HCT116 (cell line): ENCODE results near the gene SIRPG. TPM values are rescaled to one million over a fixed set of nuclear protein-coding genes. Genes with fewer than 3 reads are reported as not detected.

Experiments
- ATAC-seq: fragments of 200-7000 bp; cut with Tn5 transposase; 2 replicates; pipeline ENCODE4 v1.9.1; 2020; ENCODE audit warnings: mild to moderate bottlenecking, moderate library complexity
- BruUV-seq: library from RNA; stranded (reverse); fragments of 400-500 nt; replicated peaks from 2 replicates; lab custom pipeline; 2021; lab: Mats Ljungman, UMichigan
- CTCF ChIA-PET: fragments of 300-600 bp; sonication (Branson Sonifier 250); formaldehyde crosslinking; loops from one replicate; lab custom pipeline; 2021; ENCODE audit warnings: antibody characterized with exemption; lab: Charles Lee
- POLR2A ChIA-PET: fragments of 300-600, 350-600 bp; sonication (Branson Sonifier 250); formaldehyde crosslinking; loops from one replicate; lab custom pipeline; 2021; ENCODE audit warnings: antibody characterized with exemption; lab: Charles Lee
- RAD21 ChIA-PET, 2 experiments: fragments of 300-600 bp; sonication (Branson Sonifier 250); formaldehyde crosslinking; loops; one replicate each; lab custom pipeline; 2023; ENCODE audit warnings: low total read pairs in 2 of 2; ENCODE audit not compliant: uncharacterized antibody in 2 of 2, unreplicated experiment in 2 of 2, low non-redundant PET in 1 of 2; lab: Charles Lee
- DNase-seq: peaks from one replicate; pipeline ENCODE4 v3.0.0-alpha.2; 2010; ENCODE audit warnings: low read depth, low spot score
- H2AFZ ChIP-seq: fragments of 200-600 bp; shearing (Covaris generic), sonication (generic); 2 replicates; pipeline ENCODE4 v1.6.1; 2017; ENCODE audit warnings: low read depth, mixed run types, mixed read lengths, antibody characterized with exemption, low read length; ENCODE audit not compliant: poor library complexity, severe bottlenecking
- H3K27ac ChIP-seq: 2 replicates; pipeline ENCODE4 v1.5.1; 2012; ENCODE audit warnings: low read depth, low read length
- H3K27me3 ChIP-seq: fragments of 200-600 bp; sonication (generic); 2 replicates; pipeline ENCODE4 v1.6.1; 2016; ENCODE audit warnings: mixed run types, low read length, mixed read lengths; ENCODE audit not compliant: insufficient read depth
- H3K36me3 ChIP-seq, 2 experiments: fragments of 200-500 bp in 1 of 2; fragments of 200-600 bp in 1 of 2; sonication (Bioruptor generic) in 1 of 2; sonication (generic) in 1 of 2; 2 replicates each; pipeline versions ENCODE4 v1.5.1 to v1.6.1; 2014 to 2016; ENCODE audit warnings: low read length in 2 of 2, inconsistent platforms in 1 of 2, mixed read lengths in 1 of 2, mixed run types in 1 of 2; ENCODE audit not compliant: insufficient read depth in 2 of 2, control insufficient read depth in 1 of 2
- H3K4me1 ChIP-seq, 2 experiments: fragments of 200-600 bp in 1 of 2; sonication (generic) in 1 of 2; 2 replicates each; pipeline versions ENCODE4 v1.5.1 to v1.6.1; 2012 to 2017; ENCODE audit warnings: low read length in 2 of 2, inconsistent platforms in 1 of 2, mild to moderate bottlenecking in 1 of 2, mixed read lengths in 1 of 2, mixed run types in 1 of 2, moderate library complexity in 1 of 2; ENCODE audit not compliant: insufficient read depth in 2 of 2, control insufficient read depth in 1 of 2
- H3K4me2 ChIP-seq: fragments of 200-600 bp; sonication (generic); 2 replicates; pipeline ENCODE4 v1.6.1; 2017; ENCODE audit warnings: mixed run types, low read length, mixed read lengths
- H3K4me3 ChIP-seq, 2 experiments: fragments of 200-600 bp in 1 of 2; sonication (generic) in 1 of 2; replicated peaks in 1 of 2; 2 replicates each; pipeline ENCODE4 v1.5.1; 2011 to 2016; ENCODE audit warnings: low read length in 2 of 2, control low read depth in 1 of 2, low read depth in 1 of 2, mild to moderate bottlenecking in 1 of 2, mixed read lengths in 1 of 2, mixed run types in 1 of 2
- H3K79me2 ChIP-seq: fragments of 200-600 bp; sonication (generic); 2 replicates; pipeline ENCODE4 v1.6.1; 2017; ENCODE audit warnings: mild to moderate bottlenecking, mixed run types, low read length, moderate library complexity, mixed read lengths; ENCODE audit not compliant: insufficient read depth
- H3K9ac ChIP-seq: fragments of 200-600 bp; sonication (generic); 2 replicates; pipeline ENCODE4 v1.6.1; 2016; ENCODE audit warnings: low read length, mixed read lengths
- H3K9me2 ChIP-seq: fragments of 200-600 bp; sonication (generic), shearing (Covaris generic); 2 replicates; pipeline ENCODE4 v1.6.1; 2017; ENCODE audit warnings: mixed run types, mild to moderate bottlenecking, moderate library complexity; ENCODE audit not compliant: insufficient read depth
- H3K9me3 ChIP-seq, 2 experiments: fragments of 200-500 bp in 1 of 2; fragments of 200-600 bp in 1 of 2; sonication (Bioruptor generic) in 1 of 2; sonication (generic) in 1 of 2; 2 replicates each; pipeline ENCODE4 v1.6.1; 2014 to 2017; ENCODE audit warnings: low read length in 2 of 2, mixed read lengths in 2 of 2, inconsistent platforms in 1 of 2, low read depth in 1 of 2, mild to moderate bottlenecking in 1 of 2, mixed run types in 1 of 2, moderate library complexity in 1 of 2; ENCODE audit not compliant: control insufficient read depth in 1 of 2, insufficient read depth in 1 of 2
- H4K20me1 ChIP-seq: fragments of 200-600 bp; sonication (generic), shearing (Covaris generic); 2 replicates; pipeline ENCODE4 v1.6.1; 2017; ENCODE audit warnings: mixed run types, mild to moderate bottlenecking, moderate library complexity; ENCODE audit not compliant: insufficient read depth
- CEBPB ChIP-seq: IDR thresholded peaks from 2 replicates; pipeline ENCODE4 v1.6.1; 2012; ENCODE audit warnings: low read depth
- EGR1 ChIP-seq: IDR thresholded peaks from 2 replicates; pipeline ENCODE4 v1.6.1; 2012; ENCODE audit warnings: low read depth
- EZH2phosphoT487 ChIP-seq: fragments of 200-600 bp; IDR thresholded peaks from 2 replicates; pipeline ENCODE4 v1.6.1; 2018; ENCODE audit warnings: antibody characterized with exemption, borderline replicate concordance
- POLR2A ChIP-seq: IDR thresholded peaks from 2 replicates; pipeline ENCODE4 v1.7.0; 2011; ENCODE audit warnings: borderline replicate concordance; ENCODE audit not compliant: insufficient read depth, insufficient read length; ENCODE audit errors: extremely low read depth
- POLR2AphosphoS5 ChIP-seq: IDR thresholded peaks from 2 replicates; pipeline ENCODE4 v1.6.1; 2011; ENCODE audit warnings: mild to moderate bottlenecking, low read depth, low read length, moderate library complexity
- SRF ChIP-seq: IDR thresholded peaks from 2 replicates; pipeline ENCODE4 v1.6.1; 2012; ENCODE audit warnings: low read depth
- YY1 ChIP-seq: IDR thresholded peaks from 2 replicates; pipeline ENCODE4 v1.6.1; 2011; ENCODE audit warnings: low read length, low read depth, moderate library complexity, mild to moderate bottlenecking; ENCODE audit not compliant: insufficient replicate concordance; ENCODE audit errors: extremely low read depth
- intact Hi-C: fragments of 100-400 bp; cut with micrococcal nuclease; formaldehyde crosslinking; loops from 2 replicates; pipeline ENCODE4 v1.10.0; 2022
- total RNA-seq: library from RNA; stranded (reverse); gene quantifications from one replicate; pipeline ENCODE4 v1.2.1, GENCODE V29; 2021; ENCODE audit not compliant: unreplicated experiment
- TF ChIP-seq, protein P1 (sequence below), 3 experiments: fragments of 200-600 bp in 1 of 3; sonication (generic) in 1 of 3; IDR thresholded peaks in 2 of 3; conservative IDR thresholded peaks in 1 of 3; 2 replicates each; pipeline ENCODE4 v1.5.1; 2012 to 2017; ENCODE audit warnings: low read depth in 2 of 3, low read length in 2 of 3, antibody characterized with exemption in 1 of 3, borderline replicate concordance in 1 of 3, control low read depth in 1 of 3, mild to moderate bottlenecking in 1 of 3, mixed read lengths in 1 of 3, mixed run types in 1 of 3, moderate library complexity in 1 of 3; ENCODE audit not compliant: insufficient read depth in 1 of 3
- TF ChIP-seq, protein P2 (sequence below): IDR thresholded peaks from 2 replicates; pipeline ENCODE4 v1.6.1; 2012

The SIRPG gene
- total RNA-seq, 1 experiment from 2014 or later, result not detected

DNA sequence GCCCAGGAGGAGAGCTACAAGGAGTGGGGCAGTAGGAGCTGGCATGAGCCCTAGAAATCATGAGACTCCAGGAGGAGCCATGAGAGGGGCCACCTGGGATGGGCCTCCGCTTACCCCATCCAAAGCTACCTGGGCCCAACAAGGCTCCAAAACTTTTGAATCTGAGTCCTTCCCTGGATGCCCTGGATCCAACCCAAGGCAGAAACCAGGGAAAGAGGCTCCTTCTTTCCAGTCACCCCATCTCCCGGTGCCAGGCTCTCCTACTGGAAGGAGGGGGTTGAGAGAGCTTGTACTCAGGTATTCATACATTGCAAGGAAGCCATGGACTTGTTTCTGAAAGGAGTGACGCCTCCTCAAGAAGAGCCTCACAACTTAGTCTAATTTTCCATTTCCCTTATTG lies 7.8 kb upstream of the SIRPG start:
- ChIA-PET CTCF (no interaction called here), POLR2A (no interaction called here), RAD21 (no interaction called here)
- no TSS peak for BruUV-seq
- TF ChIP-seq POLR2A (no peak), SRF (no peak)
- intact Hi-C loops, result no loop called here
- no peaks in the 10 kb centered on the region for H3K9me3 ChIP-seq
- no peak overlapping the region for H3K9ac ChIP-seq
- H3K36me3 ChIP-seq, result no peaks in the 10 kb centered on the region
- peaks cover 32% of the 10 kb centered on the region; the same call in 1 of the 2 replicates for H3K27me3 ChIP-seq
- no peaks in the 10 kb centered on the region for H3K4me1 ChIP-seq
- H4K20me1 ChIP-seq, result no peaks in the 10 kb centered on the region
- no peak overlapping the region for H2AFZ ChIP-seq
- ATAC-seq (no peak), DNase-seq (no peak)
- H3K4me3 ChIP-seq, result no peak overlapping the region
- H3K27ac ChIP-seq, result no peak overlapping the region
- H3K79me2 ChIP-seq, result no peaks in the 10 kb centered on the region
- no peaks in the 10 kb centered on the region for H3K9me2 ChIP-seq
- no peak overlapping the region for H3K4me2 ChIP-seq

DNA sequence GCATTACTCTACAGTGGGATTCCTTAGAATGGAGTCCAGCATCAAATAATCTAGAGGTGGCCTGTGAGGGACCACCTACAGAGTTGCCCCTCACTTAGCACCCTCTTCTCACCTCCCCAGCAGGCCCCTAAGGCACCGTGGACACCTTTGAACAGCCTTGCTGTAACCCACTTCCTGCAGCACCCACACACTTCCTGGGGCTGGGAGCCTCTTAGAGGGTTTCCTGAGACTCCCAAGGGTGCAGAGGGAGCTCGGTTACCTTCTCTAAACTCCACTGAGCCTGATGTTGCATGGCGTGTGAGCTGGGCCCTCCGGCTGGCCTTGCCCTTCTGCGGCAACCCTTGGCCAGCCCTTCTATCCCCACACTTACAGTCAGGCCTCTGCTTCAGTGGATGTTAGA lies 7.3 kb upstream of the SIRPG start:
- RAD21 ChIA-PET, result no interaction called here
- Histone ChIP-seq H3K9me3 (no peaks in the 10 kb centered on the region), H3K9me2 (no peaks in the 10 kb centered on the region), H3K27ac (no peak overlapping the region), H3K79me2 (no peaks in the 10 kb centered on the region), H3K27me3 (peaks cover 34% of the 10 kb centered on the region; the same call in 1 of the 2 replicates), H3K4me1 (no peaks in the 10 kb centered on the region), H3K9ac (no peak overlapping the region), H3K4me3 (no peak overlapping the region), H3K4me2 (no peak overlapping the region), H3K36me3 (no peaks in the 10 kb centered on the region), H2AFZ (no peak overlapping the region), H4K20me1 (no peaks in the 10 kb centered on the region)
- no TSS peak for BruUV-seq
- POLR2A ChIA-PET, result no interaction called here
- intact Hi-C loops, result no loop called here
- DNase-seq (no peak), ATAC-seq (no peak)
- TF ChIP-seq, protein P1, sequence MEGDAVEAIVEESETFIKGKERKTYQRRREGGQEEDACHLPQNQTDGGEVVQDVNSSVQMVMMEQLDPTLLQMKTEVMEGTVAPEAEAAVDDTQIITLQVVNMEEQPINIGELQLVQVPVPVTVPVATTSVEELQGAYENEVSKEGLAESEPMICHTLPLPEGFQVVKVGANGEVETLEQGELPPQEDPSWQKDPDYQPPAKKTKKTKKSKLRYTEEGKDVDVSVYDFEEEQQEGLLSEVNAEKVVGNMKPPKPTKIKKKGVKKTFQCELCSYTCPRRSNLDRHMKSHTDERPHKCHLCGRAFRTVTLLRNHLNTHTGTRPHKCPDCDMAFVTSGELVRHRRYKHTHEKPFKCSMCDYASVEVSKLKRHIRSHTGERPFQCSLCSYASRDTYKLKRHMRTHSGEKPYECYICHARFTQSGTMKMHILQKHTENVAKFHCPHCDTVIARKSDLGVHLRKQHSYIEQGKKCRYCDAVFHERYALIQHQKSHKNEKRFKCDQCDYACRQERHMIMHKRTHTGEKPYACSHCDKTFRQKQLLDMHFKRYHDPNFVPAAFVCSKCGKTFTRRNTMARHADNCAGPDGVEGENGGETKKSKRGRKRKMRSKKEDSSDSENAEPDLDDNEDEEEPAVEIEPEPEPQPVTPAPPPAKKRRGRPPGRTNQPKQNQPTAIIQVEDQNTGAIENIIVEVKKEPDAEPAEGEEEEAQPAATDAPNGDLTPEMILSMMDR (IDR thresholded peaks at IDR 0.05 in 2 of 3, conservative IDR thresholded peaks at IDR 0.05 in 1 of 3; ENCODE audit: borderline replicate concordance in 1 of 3, insufficient read depth in 1 of 3, low read depth in 2 of 3, low read length in 2 of 3), result no peak
- TF ChIP-seq, protein P2, sequence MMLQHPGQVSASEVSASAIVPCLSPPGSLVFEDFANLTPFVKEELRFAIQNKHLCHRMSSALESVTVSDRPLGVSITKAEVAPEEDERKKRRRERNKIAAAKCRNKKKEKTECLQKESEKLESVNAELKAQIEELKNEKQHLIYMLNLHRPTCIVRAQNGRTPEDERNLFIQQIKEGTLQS, result no peak
- no peak for TF ChIP-seq EZH2phosphoT487
- TF ChIP-seq POLR2A, result no peak
- TF ChIP-seq EGR1, result no peak
- TF ChIP-seq SRF, result no peak
- TF ChIP-seq CEBPB, result no peak
- no peak for TF ChIP-seq POLR2AphosphoS5
- TF ChIP-seq YY1, result no peak
- CTCF ChIA-PET, result no interaction called here
